HUES6 (cell line): ENCODE data around the gene LUC7L.
"Not testable (repeated sequence)": the region's sequence is repeated elsewhere in the genome, so short reads cannot be mapped to it uniquely, and the experiment has no call there.

ENCODE experiments used
- H3K27ac ChIP-seq: 2 replicates; pipeline ENCODE4 v1.7.0; 2013; ENCODE audit warnings: low read depth, mild to moderate bottlenecking, low read length, inconsistent platforms
- H3K27me3 ChIP-seq: 2 replicates; pipeline ENCODE4 v1.6.1; 2013; ENCODE audit warnings: low read length; ENCODE audit not compliant: control insufficient read depth, insufficient read depth
- H3K36me3 ChIP-seq: 2 replicates; pipeline ENCODE4 v1.6.1; 2013; ENCODE audit warnings: low read length; ENCODE audit not compliant: control insufficient read depth, insufficient read depth
- H3K4me1 ChIP-seq: 2 replicates; pipeline ENCODE4 v1.6.1; 2013; ENCODE audit warnings: low read length; ENCODE audit not compliant: control insufficient read depth, insufficient read depth
- H3K4me3 ChIP-seq: 2 replicates; pipeline ENCODE4 v1.5.1; 2013; ENCODE audit warnings: low read depth, low read length
- H3K9ac ChIP-seq: one replicate; pipeline ENCODE4 v1.6.1; 2013; ENCODE audit warnings: mild to moderate bottlenecking, low read length
- H3K9me3 ChIP-seq: 2 replicates; pipeline ENCODE4 v1.6.1; 2013; ENCODE audit warnings: low read depth, low read length; ENCODE audit not compliant: control insufficient read depth, insufficient read depth

The LUC7L gene

GRCh38 chr16:160691-161190 is 68.5 kb downstream of the LUC7L start:
- Histone ChIP-seq H3K9ac (no peak overlapping the region), H3K27ac (no peak overlapping the region), H3K4me1 (0 out of 2 replicates have a peak, but pooled peaks cover 7% of the 10 kb centered on the region), H3K27me3 (peaks cover 74% of the 10 kb centered on the region), H3K9me3 (no peaks in the 10 kb centered on the region), H3K36me3 (no peaks in the 10 kb centered on the region), H3K4me3 (no peak overlapping the region)

- H3K9ac ChIP-seq, H3K9me3 ChIP-seq, H3K4me3 ChIP-seq, H3K27ac ChIP-seq, H3K4me1 ChIP-seq, H3K36me3 ChIP-seq: not testable (repeated sequence)
- H3K27me3 ChIP-seq: peaks cover 74% of the 10 kb centered on the region
Observed at GRCh38 chr16:160242-160641, 69.0 kb downstream of the LUC7L start.

- Histone ChIP-seq H3K27ac (no peak overlapping the region), H3K9me3 (no peaks in the 10 kb centered on the region), H3K9ac (no peak overlapping the region), H3K4me3 (no peak overlapping the region), H3K36me3 (no peaks in the 10 kb centered on the region), H3K4me1 (0 out of 2 replicates have a peak, but pooled peaks cover 3% of the 10 kb centered on the region), H3K27me3 (peaks cover 79% of the 10 kb centered on the region)
Observed at GRCh38 chr16:159136-159849, 70.0 kb downstream of the LUC7L start.

- H3K4me3 ChIP-seq: peak overlapping the region; percentile 63
- H3K36me3 ChIP-seq: no peaks in the 10 kb centered on the region
- no peaks in the 10 kb centered on the region for H3K9me3 ChIP-seq
- H3K27me3 ChIP-seq: peaks cover 73% of the 10 kb centered on the region
- H3K27ac ChIP-seq: no peak overlapping the region
- H3K4me1 ChIP-seq: 0 out of 2 replicates have a peak, but pooled peaks cover 3% of the 10 kb centered on the region
- no peak overlapping the region for H3K9ac ChIP-seq
Observed at GRCh38 chr16:155031-155398, 74.2 kb downstream of the LUC7L start.

GRCh38 chr16:154217-155030 is 74.8 kb downstream of the LUC7L start:
- H3K27ac ChIP-seq: no peak overlapping the region
- no peaks in the 10 kb centered on the region for H3K9me3 ChIP-seq
- no peaks in the 10 kb centered on the region for H3K36me3 ChIP-seq
- H3K4me3 ChIP-seq: peak overlapping the region; percentile 63
- H3K9ac ChIP-seq: no peak overlapping the region
- peaks cover 69% of the 10 kb centered on the region for H3K27me3 ChIP-seq
- 0 out of 2 replicates have a peak, but pooled peaks cover 3% of the 10 kb centered on the region for H3K4me1 ChIP-seq

- H3K27me3 ChIP-seq: peaks cover 69% of the 10 kb centered on the region
- not testable (repeated sequence) for H3K9me3 ChIP-seq, H3K27ac ChIP-seq, H3K9ac ChIP-seq, H3K4me1 ChIP-seq, H3K36me3 ChIP-seq, H3K4me3 ChIP-seq
Observed at GRCh38 chr16:153550-154216, 75.6 kb downstream of the LUC7L start.

GRCh38 chr16:153129-153521 is 76.1 kb downstream of the LUC7L start:
- H3K27me3 ChIP-seq: peaks cover 68% of the 10 kb centered on the region
- not testable (repeated sequence) for H3K27ac ChIP-seq, H3K9me3 ChIP-seq, H3K4me3 ChIP-seq, H3K4me1 ChIP-seq, H3K9ac ChIP-seq, H3K36me3 ChIP-seq

GRCh38 chr16:152141-153128 is 76.8 kb downstream of the LUC7L start, which contains the start of gene HBZ:
TSS of gene HBZ (plus strand) at chr16:152644. CDS start at chr16:152910, 266 bp downstream.
- Histone ChIP-seq H3K4me1 (0 out of 2 replicates have a peak, but pooled peaks cover 3% of the 10 kb centered on the region), H3K27ac (no peak within 1 kb of the TSS), H3K4me3 (no peak within 1 kb of the TSS), H3K27me3 (peaks cover 61% of the 10 kb centered on the region), H3K9me3 (no peaks in the 10 kb centered on the region), H3K9ac (no peak within 1 kb of the TSS), H3K36me3 (no peaks in the 10 kb centered on the region)

GRCh38 chr16:149024-149660 is 80.1 kb downstream of the LUC7L start:
- H3K9ac ChIP-seq: no peak overlapping the region
- H3K27me3 ChIP-seq: peaks cover 31% of the 10 kb centered on the region
- no peak overlapping the region for H3K4me3 ChIP-seq
- no peaks in the 10 kb centered on the region for H3K36me3 ChIP-seq
- no peak overlapping the region for H3K27ac ChIP-seq
- no peaks in the 10 kb centered on the region for H3K4me1 ChIP-seq
- H3K9me3 ChIP-seq: no peaks in the 10 kb centered on the region

- Histone ChIP-seq H3K9me3 (no peaks in the 10 kb centered on the region), H3K27me3 (peaks cover 19% of the 10 kb centered on the region), H3K27ac (no peak overlapping the region), H3K4me1 (no peaks in the 10 kb centered on the region), H3K36me3 (no peaks in the 10 kb centered on the region), H3K4me3 (no peak overlapping the region), H3K9ac (no peak overlapping the region)
Observed at GRCh38 chr16:146646-147045, 82.6 kb downstream of the LUC7L start.
